Esophagus (tissue), 2 donors: Measurements from ENCODE around the gene ILK. TPM values are rescaled to one million over a fixed set of nuclear protein-coding genes. Genes with fewer than 3 reads are reported as not detected.

Experiments
- H3K27ac ChIP-seq, 2 donors: one replicate each; pipeline ENCODE4 v1.5.1; 2013; ENCODE audit warnings: low read depth in 2 of 2, mild to moderate bottlenecking in 2 of 2, inconsistent platforms in 1 of 2, low read length in 1 of 2, moderate library complexity in 1 of 2
- H3K27me3 ChIP-seq, 2 donors: one replicate each; pipeline ENCODE4 v1.6.1; 2013; ENCODE audit warnings: low read length in 2 of 2, control low read depth in 1 of 2, mild to moderate bottlenecking in 1 of 2; ENCODE audit not compliant: insufficient read depth in 2 of 2, control insufficient read depth in 1 of 2
- H3K36me3 ChIP-seq, 2 donors: one replicate each; pipeline ENCODE4 v1.6.1; 2013; ENCODE audit warnings: low read length in 1 of 2; ENCODE audit not compliant: control insufficient read depth in 2 of 2, insufficient read depth in 2 of 2
- H3K4me1 ChIP-seq, 2 donors: one replicate each; pipeline ENCODE4 v1.6.1; 2013; ENCODE audit warnings: low read length in 1 of 2; ENCODE audit not compliant: control insufficient read depth in 2 of 2, insufficient read depth in 2 of 2
- H3K4me3 ChIP-seq, 2 donors: one replicate each; pipeline ENCODE4 v1.5.1; 2013; ENCODE audit warnings: low read length in 2 of 2, mild to moderate bottlenecking in 2 of 2, low read depth in 1 of 2, moderate library complexity in 1 of 2
- H3K9me3 ChIP-seq, 2 donors: one replicate each; pipeline ENCODE4 v1.6.1; 2013; ENCODE audit warnings: mild to moderate bottlenecking in 2 of 2, low read depth in 1 of 2, low read length in 1 of 2, moderate library complexity in 1 of 2; ENCODE audit not compliant: control insufficient read depth in 2 of 2, insufficient read depth in 1 of 2
- WGBS, 2 donors: extraction: QIAGEN DNeasy Blood & Tissue Kit; methylation state at CpG; one replicate each; pipeline ENCODE4 v1.1.7; 2013; 5-methylcytosine and 5-hydroxymethylcytosine counted together
- polyA plus RNA-seq, 2 donors: library from polyadenylated mRNA; stranded (reverse); fragments of 200-250 nt; gene quantifications; one replicate each; pipeline ENCODE4 v1.2.3, GENCODE V29; 2013
- donor health status: healthy with polysubstance abuse.
- donor health status: Bipolar disorder and iron deficiency.

ILK gene
- polyA plus RNA-seq, 2 donors, result 63.3 to 91.0 TPM

DNA sequence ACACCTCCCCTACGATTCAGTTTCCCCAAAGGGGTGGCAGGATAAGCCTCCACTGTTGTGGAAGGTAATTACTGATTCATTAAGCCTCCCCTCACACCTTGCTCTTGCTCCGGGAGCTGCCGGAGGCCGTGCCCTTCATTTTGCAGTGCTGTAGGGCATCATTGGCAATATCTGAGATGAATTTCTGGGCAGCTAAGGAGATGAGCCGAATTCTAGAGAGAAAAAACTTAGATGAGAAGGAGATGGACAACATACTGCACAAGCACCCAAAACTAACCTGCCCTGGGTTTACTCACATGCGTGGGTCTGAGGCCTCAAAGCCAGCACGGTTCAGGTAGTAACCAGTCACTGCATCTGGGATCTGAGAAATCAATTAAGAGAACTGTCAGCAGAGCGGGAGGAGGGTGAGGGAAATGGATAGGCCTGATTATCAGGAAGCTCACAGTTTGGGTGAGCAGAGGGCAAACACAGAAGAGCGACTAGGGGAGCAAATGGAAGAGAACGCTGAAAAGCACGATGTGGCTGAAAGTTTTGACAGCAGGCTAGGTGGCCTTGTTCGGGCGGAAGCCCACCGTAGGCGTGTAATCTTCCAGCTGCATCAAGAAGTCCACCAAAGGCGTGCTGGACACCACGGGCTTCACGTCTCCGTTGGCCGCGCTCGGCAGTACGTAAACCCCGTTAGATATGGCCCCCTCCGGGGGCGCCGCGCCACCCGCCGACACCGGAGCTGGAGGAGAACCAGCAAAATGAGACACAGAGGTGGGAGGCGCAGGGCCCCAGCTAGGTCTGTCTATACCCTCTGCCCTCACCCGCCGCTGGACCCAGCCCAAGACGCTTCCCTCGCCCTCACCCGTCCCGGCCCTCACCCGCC is 7.8 kb downstream of the ILK start:
- no peaks in the 10 kb centered on the region for H3K9me3 ChIP-seq
- peak overlapping the region; percentile 91 to 95 for H3K4me3 ChIP-seq
- 9 to 12% methylated on average over 32 to 39 of the region's 39 CpGs for WGBS, 2 donors
- H3K27me3 ChIP-seq, result no peaks in the 10 kb centered on the region
- peaks cover 2 to 14% of the 10 kb centered on the region in 2 donors for H3K4me1 ChIP-seq
- H3K36me3 ChIP-seq, result peaks cover 13 to 47% of the 10 kb centered on the region in 2 donors
- H3K27ac ChIP-seq, result peak overlapping the region; percentile 92 to 97

DNA sequence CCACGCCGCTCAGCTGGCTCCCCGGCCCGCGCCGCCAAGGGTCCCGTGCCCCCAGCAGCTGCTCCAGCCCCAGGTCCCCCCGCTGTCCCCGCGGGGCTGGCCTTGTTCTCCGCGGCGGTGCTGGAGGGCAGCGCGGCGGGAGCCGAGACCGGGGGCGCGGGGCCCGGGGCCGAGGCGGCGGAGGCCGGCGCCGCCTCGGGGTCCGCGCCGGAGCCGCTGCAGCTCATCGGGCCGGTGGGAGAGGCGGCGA is 8.3 kb downstream of the ILK start:
- no peaks in the 10 kb centered on the region for H3K27me3 ChIP-seq

DNA sequence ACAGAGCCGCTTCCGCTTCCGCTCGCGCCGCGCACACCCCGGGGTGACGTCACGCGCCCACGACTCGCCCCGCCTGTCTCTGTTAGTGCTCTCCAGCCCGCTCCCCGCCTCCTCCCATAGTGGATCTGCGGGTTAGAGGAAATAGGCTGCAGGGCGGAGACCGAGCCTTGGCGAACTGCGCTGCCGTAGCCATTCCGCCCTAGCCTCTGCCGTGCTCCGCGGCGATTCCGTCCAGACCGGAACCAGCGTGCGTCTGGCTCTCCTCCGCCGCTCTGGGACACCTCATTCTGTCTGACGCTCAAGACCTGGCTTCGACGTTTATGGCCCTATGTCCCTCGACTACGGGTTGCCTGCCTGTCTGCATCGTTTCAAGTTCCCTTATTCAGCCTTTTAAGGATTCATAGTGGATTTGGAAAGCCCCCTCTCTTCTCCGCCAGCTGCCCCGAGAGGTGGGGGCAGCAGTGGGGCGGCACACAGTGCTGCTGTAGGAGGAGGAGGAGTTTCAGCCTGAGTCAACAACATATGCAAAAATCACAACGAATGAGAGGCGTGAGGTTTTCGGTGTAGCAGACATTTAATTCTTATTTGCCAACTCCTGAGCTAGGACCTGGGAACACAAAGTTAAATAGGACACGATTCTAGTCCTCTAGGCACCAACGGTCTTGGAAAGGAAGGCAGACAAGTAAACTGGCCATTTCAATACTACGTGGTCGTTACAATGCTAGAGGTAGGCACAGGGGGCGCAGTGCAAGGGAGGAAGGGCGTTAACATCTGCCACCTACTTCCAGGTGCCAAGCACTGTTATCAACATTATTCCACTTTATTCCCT is 8.9 kb downstream of the ILK start, which contains the start of gene TAF10:
TAF10 (minus strand) TSS at position 4 of the 829 bp plus-strand sequence. CDS start 27 bp downstream, outside the sequence.
- Histone ChIP-seq H3K9me3 (no peaks in the 10 kb centered on the region), H3K27me3 (no peaks in the 10 kb centered on the region), H3K4me3 (peak within 1 kb of the TSS; percentile 91 to 95), H3K36me3 (peaks cover 13 to 48% of the 10 kb centered on the region in 2 donors), H3K4me1 (peaks cover 2 to 13% of the 10 kb centered on the region in 2 donors), H3K27ac (peak within 1 kb of the TSS; percentile 99 to 100)
- WGBS, 2 donors, result 1% methylated on average over 34 to 51 of the region's 51 CpGs

More for the DNA sequence above, 8.3 kb downstream of the ILK start:
- WGBS, 2 donors, result 1% methylated on average over 19 to 36 of the region's 36 CpGs
- H3K36me3 ChIP-seq, result peaks cover 13 to 48% of the 10 kb centered on the region in 2 donors
- H3K4me1 ChIP-seq, result peaks cover 2 to 11% of the 10 kb centered on the region in 2 donors
- H3K9me3 ChIP-seq, result no peaks in the 10 kb centered on the region
- H3K27ac ChIP-seq, result peak overlapping the region; percentile 92 to 97
- H3K4me3 ChIP-seq, result peak overlapping the region; percentile 91 to 95

DNA sequence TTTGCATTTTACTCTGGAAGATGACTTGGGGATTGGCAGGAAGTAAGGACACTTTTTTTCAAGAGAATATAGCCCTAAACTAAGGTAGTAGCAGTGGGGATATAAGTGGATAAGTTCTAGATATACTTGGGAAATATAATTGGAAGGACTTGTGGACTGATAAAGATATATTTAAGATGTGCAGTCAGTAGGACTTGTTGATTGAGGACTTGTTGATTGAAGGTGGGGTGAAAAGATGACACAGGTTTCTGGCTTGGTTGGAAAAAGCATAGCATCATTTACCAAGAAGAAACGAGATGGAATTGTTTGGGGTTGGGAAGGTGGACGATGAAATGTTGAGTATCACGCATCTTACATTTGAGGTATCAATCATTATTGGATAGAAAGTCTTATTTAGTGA is 9.9 kb downstream of the ILK start:
- WGBS, 2 donors, result 93 to 95% methylated on average over 3 of the region's 3 CpGs
- Histone ChIP-seq H3K27me3 (no peaks in the 10 kb centered on the region), H3K4me1 (peaks cover 4 to 12% of the 10 kb centered on the region in 2 donors), H3K9me3 (no peaks in the 10 kb centered on the region), H3K27ac (peak overlapping the region in 1 of 2 donors; percentile 99), H3K4me3 (no peak overlapping the region), H3K36me3 (peaks cover 13 to 41% of the 10 kb centered on the region in 2 donors)

DNA sequence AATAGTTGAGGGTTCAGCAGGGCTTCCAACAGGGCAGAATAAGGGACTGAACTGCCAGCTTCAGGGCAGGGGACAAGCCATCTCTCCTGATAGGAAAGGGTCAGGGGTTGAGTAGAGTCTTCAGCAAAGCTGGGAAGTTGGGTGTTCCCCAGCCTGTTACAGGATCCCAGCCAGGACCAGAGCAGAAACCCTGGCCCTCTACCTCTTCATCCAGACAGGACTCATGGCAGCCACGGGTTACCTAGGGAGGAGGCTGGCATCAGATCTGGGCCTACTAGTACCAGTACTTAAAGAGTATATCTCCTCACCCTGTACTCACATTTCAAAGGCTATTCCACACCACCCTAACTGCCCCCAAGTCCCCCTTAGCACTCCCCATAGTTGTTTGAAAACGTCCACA is 10.9 kb downstream of the ILK start:
- Histone ChIP-seq H3K27me3 (no peaks in the 10 kb centered on the region), H3K36me3 (peaks cover 8 to 32% of the 10 kb centered on the region in 2 donors), H3K4me3 (no peak overlapping the region), H3K27ac (peak overlapping the region in 1 of 2 donors; percentile 17), H3K4me1 (peaks cover 4 to 15% of the 10 kb centered on the region in 2 donors), H3K9me3 (no peaks in the 10 kb centered on the region)
- WGBS, 2 donors, result 80 to 86% methylated on average over 2 of the region's 2 CpGs

DNA sequence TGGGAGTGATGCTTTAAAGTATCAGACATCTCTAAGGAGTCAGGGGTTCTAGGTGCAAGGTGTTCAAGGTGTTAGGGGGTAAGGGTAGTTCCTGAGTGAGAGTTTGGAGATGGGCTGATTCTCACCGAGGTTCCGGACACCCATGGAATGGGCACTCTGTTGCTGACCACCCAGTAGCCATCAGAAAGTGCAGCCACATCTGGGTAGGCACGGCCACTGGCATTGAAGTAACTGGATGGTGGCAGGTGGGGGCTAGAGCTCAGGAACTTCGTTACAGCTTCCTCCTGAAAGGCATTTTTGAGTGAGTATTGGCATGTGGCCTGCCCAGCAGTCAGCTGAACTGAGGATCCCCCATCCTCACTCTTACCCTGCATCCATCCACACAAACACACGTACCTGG is 11.5 kb downstream of the ILK start:
- Histone ChIP-seq H3K27me3 (no peaks in the 10 kb centered on the region), H3K36me3 (peaks cover 8 to 26% of the 10 kb centered on the region in 2 donors), H3K9me3 (no peaks in the 10 kb centered on the region), H3K27ac (no peak overlapping the region), H3K4me1 (peaks cover 4 to 15% of the 10 kb centered on the region in 2 donors), H3K4me3 (no peak overlapping the region)
- 96 to 99% methylated on average over 5 of the region's 5 CpGs for WGBS, 2 donors

DNA sequence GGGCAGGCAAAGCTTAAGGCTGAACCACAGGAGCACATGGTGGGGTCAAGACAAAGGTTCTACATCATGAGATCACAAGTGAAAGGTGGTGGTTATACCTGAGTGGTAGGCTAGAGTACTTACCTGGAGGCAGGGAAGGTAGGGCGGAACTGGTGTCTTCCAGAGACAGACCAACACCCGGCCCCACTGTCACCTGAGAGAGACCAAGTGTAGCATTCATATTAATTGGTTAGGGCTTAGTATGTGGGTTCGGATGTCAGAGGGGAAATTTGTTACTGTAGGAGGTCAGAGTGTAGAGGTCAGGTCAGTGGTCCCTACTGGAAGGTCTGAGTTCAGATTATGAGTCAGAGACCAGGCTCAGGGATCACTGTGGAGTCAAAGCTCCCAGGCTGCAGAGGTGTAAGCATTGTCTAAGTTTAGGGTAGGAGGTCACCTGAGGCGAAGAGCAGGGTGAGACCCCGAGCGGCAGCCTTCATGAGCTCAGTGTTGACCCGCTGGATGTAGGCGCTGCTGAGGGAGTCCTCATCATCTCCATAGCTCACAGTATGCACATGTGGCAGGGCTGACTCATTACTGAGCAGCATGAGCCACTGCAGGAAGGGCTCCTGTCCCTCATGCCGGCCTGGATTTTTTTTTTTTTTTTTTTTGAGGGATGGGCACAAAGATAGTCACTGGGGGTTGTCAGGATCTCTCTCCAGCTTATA is 12.5 kb downstream of the ILK start:
- no peak overlapping the region for H3K4me3 ChIP-seq
- H3K27me3 ChIP-seq, result no peaks in the 10 kb centered on the region
- H3K4me1 ChIP-seq, result peaks cover 2 to 10% of the 10 kb centered on the region in 2 donors
- H3K36me3 ChIP-seq, result peaks cover 1 to 16% of the 10 kb centered on the region in 2 donors
- H3K27ac ChIP-seq, result no peak overlapping the region
- H3K9me3 ChIP-seq, result no peaks in the 10 kb centered on the region
- WGBS, 2 donors, result 94 to 96% methylated on average over 9 of the region's 9 CpGs

DNA sequence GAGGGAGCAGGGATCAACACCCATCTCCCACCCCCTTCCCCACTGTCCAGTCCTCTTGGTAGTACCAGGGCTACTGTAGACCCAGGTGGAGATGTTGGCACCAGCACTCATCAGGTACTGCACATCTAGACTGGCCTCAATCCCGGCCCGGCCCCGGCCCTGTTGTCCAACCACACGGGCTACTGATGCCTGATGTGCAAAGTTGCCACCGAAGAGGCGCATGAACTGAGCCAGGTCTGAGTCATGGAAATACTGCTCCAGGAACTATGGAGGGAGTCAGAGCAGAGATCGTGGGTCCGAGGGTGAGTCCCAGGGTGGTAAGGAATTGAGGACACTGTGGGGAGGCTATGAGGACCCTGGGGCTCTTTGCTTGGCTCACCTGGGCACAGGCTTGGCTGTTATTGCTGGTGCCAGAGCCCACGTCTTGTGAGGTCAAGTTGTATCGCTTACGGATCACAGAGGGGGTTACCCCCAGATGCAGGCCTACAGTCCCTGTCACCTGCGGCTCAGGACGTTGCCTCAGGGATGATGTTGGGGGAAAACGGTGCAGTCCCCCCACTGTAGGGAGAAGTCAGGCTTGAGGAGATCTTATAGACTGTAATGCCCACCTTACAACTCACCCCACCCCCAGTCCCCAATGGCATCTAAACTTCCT is 13.1 kb downstream of the ILK start:
- 92 to 95% methylated on average over 14 of the region's 14 CpGs for WGBS, 2 donors
- peaks cover 2 to 10% of the 10 kb centered on the region in 2 donors for H3K4me1 ChIP-seq
- H3K27me3 ChIP-seq, result no peaks in the 10 kb centered on the region
- H3K27ac ChIP-seq, result no peak overlapping the region
- no peak overlapping the region for H3K4me3 ChIP-seq
- peaks cover 0 to 16% of the 10 kb centered on the region in 2 donors for H3K36me3 ChIP-seq
- no peaks in the 10 kb centered on the region for H3K9me3 ChIP-seq

DNA sequence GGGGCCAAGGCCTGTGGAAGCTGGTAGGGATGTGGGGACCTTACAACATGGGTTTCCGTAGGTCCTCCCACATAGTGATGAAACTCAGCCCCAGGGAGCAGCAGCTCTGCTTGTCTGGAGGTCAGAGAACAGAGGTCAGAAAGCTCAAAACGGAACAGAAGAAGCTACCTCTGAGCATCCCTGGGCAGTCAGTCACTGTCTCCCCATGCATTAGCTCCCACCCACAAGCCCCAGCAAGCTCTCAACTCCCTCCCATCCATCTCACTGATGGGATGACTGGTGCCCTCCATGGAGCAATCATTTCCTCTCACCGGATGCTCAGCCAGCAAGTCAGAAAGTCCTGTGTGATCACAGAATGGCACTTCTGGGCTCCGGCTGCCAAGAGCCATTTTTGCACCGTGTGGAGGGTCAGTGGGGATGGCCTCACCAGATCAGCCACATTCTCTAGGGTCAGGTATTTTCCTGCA is 13.8 kb downstream of the ILK start:
- Histone ChIP-seq H3K27me3 (no peaks in the 10 kb centered on the region), H3K4me1 (peaks cover 2 to 10% of the 10 kb centered on the region in 2 donors), H3K4me3 (no peak overlapping the region), H3K27ac (no peak overlapping the region), H3K36me3 (peaks cover 0 to 16% of the 10 kb centered on the region in 2 donors), H3K9me3 (no peaks in the 10 kb centered on the region)
- WGBS, 2 donors, result 84 to 85% methylated on average over 5 of the region's 5 CpGs
